Measurements from ENCODE around the gene NR2F1.

GRCh38 chr5:93566091-93566490 is 16.9 kb upstream of the NR2F1 start:
- TF ChIP-seq POLR2A (IDR thresholded peaks at IDR 0.05) (no peak), CTCF (IDR thresholded peaks at IDR 0.05) (no peak)
